Activated naive CD4-positive, alpha-beta T cell treated with anti-CD3 and anti-CD28 coated beads, Interleukin-2, amount 50 U/mL, for 16 hours (primary cell): ENCODE measurements around the gene HS3ST5.
"Not testable (repeated sequence)": the region's sequence is repeated elsewhere in the genome, so short reads cannot be mapped to it uniquely, and the experiment has no call there.

Experiments
- DNase-seq: peaks from one replicate; pipeline ENCODE4 v3.0.0-alpha.2; 2020

The HS3ST5 gene

GRCh38 chr6:114181664-114182063, 161.2 kb downstream of the HS3ST5 start:
- no peak for DNase-seq

GRCh38 chr6:114179411-114179810, 163.4 kb downstream of the HS3ST5 start:
- no peak for DNase-seq

- no peak for DNase-seq
Observed at GRCh38 chr6:114176726-114177125, 166.1 kb downstream of the HS3ST5 start.

GRCh38 chr6:114172576-114173260, 170.1 kb downstream of the HS3ST5 start:
- no peak for DNase-seq

- DNase-seq, result no peak
Observed at GRCh38 chr6:114171473-114171872, 171.3 kb downstream of the HS3ST5 start.

- no peak for DNase-seq
Observed at GRCh38 chr6:114170958-114171387, 171.8 kb downstream of the HS3ST5 start.

- no peak for DNase-seq
Observed at GRCh38 chr6:114170372-114170771, 172.5 kb downstream of the HS3ST5 start.

GRCh38 chr6:114169763-114170162, 173.1 kb downstream of the HS3ST5 start:
- DNase-seq, result no peak

- DNase-seq, result no peak
Observed at GRCh38 chr6:114167583-114168576, 174.9 kb downstream of the HS3ST5 start.

GRCh38 chr6:114164207-114164606, 178.6 kb downstream of the HS3ST5 start:
- DNase-seq, result no peak

- DNase-seq, result no peak
Observed at GRCh38 chr6:114162691-114163347, 180.0 kb downstream of the HS3ST5 start.

GRCh38 chr6:114160881-114161280, 181.9 kb downstream of the HS3ST5 start:
- no peak for DNase-seq

- DNase-seq, result no peak
Observed at GRCh38 chr6:114159727-114160126, 183.1 kb downstream of the HS3ST5 start.

GRCh38 chr6:114158838-114159694, 183.8 kb downstream of the HS3ST5 start:
- no peak for DNase-seq

GRCh38 chr6:114158411-114158810, 184.4 kb downstream of the HS3ST5 start:
- DNase-seq, result no peak

GRCh38 chr6:114157848-114158247, 185.0 kb downstream of the HS3ST5 start:
- no peak for DNase-seq

- DNase-seq, result no peak
Observed at GRCh38 chr6:114155763-114156162, 187.1 kb downstream of the HS3ST5 start.

- no peak for DNase-seq
Observed at GRCh38 chr6:114154812-114155211, 188.0 kb downstream of the HS3ST5 start.

- DNase-seq, result no peak
Observed at GRCh38 chr6:114153448-114153847, 189.4 kb downstream of the HS3ST5 start.

GRCh38 chr6:114151064-114151690, 191.6 kb downstream of the HS3ST5 start:
- DNase-seq, result no peak

- not testable (repeated sequence) for DNase-seq
Observed at GRCh38 chr6:114149182-114149581, 193.6 kb downstream of the HS3ST5 start.
